HPDE6-E6E7 (cell line): Measurements from ENCODE around the gene MCM6.

Source experiments
- DNase-seq: peaks from one replicate; pipeline ENCODE4 v3.0.0; 2011; ENCODE audit warnings: missing footprints; ENCODE audit errors: extremely low spot score

MCM6 gene

DNA sequence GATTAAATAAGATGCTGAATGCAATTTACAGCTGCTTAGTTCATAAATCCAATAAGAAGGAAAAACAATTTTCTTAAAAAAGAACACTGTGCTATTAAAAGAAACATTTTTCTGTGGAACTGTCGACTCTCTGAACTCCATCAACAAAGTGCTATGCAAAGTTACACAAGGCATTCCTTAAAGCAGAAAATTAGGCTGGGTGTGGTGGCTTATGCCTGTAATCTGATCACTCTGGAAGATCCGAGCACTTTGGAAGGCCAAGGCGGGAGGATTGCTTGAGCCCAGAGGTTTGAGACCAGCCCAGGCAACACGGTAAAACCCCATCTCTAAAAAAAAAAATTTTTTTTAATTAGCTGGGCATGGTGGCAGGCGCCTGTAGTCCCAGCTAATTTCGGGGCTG, 13.0 kb downstream of the MCM6 start:
- no peak for DNase-seq

DNA sequence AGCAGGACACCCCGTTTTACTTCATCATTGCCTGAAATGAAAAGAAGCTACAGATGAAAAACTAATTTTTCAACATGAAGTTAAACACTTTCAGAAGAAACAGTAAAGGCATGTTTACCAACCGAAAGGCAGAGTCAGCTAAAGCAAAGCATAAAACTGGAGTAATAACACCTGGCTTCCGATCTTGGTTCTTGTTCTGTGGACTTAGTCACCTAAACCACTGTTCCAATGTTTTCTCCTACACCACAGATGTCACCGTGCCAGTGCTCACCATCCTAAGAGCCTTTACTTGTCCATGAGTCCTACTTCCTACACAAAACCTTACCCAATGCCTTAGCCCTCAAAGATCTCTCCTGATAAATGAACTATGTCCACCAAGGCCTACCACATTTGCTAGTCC, 13.5 kb downstream of the MCM6 start:
- DNase-seq, result no peak

DNA sequence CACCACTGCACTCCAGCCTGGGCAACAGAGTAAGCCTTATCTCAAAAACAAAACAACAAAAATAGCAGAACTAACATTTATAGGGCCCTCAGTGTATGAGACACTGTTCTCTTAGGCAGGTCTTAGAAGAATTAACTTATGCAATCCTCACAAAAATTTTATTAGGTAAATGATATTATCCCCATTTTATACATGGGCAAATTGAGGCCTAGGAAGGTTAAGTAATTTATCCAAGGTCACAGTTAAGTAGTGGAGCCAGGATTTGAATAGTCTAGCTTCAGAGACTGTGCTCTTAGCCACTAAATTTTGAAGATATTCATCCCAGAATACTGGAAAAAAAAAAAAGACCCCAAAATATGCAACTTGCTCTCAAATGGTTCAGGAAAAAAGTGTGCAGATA, 22.8 kb downstream of the MCM6 start:
- DNase-seq, result no peak

DNA sequence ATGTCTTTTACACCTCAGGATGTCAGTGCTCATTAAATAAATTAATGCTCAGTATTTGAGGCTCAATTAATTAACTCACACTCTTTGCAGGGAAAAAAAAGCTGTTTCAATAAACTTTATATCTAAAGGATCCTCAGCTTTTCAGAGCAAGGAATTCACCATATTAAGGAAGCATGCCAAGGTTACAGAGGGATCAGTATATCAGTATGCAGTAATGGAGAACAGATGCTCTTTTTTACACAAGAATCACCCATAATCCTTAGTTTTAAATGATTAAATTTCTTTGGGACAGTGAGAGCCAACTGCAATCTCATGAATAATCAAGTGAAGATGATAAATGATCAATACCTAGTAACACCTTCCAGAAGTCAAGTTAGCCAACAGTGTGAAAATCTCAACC, 24.4 kb downstream of the MCM6 start:
- no peak for DNase-seq

DNA sequence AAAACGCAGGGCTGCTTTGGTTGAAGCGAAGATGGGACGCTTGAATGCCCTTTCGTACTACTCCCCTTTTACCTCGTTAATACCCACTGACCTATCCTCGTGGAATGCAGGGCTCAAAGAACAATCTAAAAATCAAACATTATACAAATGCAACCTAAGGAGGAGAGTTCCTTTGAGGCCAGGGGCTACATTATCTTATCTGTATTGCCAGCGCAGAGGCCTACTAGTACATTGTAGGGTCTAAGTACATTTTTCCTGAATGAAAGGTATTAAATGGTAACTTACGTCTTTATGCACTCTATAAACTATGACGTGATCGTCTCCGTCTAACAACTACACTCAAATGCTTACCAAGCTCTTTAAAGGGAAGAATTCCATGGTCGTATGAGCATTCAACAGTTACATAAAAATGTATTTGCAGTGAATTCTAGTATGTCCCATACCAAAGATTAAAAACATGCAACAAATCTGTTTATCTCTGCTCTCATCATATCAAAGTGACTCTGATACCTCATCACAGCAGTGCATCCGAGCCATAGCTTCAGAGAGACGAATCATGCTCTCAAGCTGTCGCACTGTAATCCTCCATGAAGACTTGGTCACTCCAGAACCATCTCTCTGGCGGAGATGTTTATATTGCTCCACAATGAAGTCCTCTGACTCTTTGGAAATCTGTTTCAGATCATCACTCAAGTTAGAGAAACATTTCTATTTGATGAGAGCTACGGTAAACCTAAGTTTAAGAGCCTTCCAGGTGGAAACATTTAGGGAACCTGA, 25.2 kb downstream of the MCM6 start:
- DNase-seq, result no peak

DNA sequence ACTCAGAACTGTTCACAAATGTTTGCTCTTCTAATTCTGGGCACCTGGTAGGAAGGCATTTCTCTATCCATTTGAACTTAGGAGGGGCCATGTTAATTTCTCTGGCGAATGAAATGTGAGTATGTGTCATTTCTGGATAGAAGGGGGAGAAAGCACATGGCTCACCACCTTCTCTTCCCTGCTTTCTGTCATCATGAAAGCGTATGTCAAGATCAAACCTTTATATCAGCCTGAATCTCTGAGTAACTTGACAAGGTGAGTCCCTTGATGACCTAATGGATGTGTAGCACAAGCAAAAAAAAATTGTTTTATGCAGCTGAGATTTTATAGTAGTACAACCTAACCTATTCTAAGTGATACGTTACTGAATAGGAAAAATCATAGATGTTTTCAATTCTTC, 27.2 kb downstream of the MCM6 start:
- DNase-seq, result no peak

DNA sequence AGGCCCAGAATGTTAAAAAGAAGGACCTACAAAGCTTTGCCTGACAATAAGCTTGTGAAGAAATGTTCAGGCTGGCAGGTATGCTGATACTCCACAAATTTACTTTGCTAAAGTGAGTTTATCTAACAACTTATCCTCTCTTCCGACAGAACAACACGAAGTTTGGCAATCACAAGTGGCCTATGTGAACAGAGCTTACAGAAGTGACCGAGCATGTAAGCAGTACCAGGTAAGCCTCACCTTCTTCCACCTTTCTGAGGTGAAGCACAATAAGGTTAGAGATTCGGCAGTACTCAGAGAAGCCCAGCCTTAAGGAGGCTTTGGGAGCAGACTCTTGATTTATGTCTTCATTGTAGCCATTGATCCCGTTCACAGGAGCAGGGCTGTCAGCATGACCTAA, 30.2 kb downstream of the MCM6 start:
- no peak for DNase-seq

DNA sequence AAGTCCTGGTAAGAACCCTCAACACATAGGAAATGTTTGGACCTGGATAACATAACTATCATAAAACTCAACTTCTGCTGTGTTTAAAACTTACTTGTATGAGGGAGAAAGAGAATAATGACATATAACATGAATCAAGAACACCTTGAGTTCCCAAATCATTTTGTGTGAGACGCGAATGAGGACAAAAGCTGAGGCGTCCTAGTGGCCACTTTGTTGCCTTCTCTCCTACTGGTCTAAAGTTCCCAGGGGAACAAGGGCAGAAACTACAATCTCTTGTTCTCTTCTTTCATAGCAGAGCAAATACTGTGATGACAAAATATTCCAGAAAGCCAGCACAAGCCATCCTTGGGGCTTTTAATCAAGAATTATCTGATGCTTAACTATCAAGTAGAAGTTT, 31.0 kb downstream of the MCM6 start:
- DNase-seq, result no peak

DNA sequence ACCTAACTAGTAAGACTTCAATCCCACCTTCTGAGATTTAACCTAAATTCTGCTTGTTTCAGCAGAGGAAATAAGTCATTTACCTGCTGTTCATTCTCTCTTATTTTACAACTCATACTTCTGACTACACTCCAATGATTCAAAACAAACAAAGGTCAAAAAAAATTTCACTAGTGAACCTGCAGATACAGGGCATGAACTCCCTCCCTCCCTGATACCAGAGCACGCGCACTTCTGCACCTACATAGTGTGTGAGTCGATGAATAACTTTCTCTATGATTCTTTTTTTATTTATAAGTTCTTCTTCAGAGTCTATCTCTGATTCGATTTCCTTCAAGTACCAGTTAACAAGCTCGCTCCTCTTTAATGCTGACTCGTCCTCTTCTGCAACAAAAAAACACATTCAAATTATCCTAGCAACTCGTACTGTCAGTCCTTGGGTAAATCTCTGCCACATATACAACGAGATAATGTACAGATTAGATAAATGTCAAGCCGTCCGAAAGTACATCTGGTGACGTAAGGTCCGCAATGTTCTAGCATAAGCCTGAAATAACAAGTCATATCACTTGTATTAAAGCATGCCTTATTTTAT, 31.8 kb downstream of the MCM6 start:
- DNase-seq, result no peak

DNA sequence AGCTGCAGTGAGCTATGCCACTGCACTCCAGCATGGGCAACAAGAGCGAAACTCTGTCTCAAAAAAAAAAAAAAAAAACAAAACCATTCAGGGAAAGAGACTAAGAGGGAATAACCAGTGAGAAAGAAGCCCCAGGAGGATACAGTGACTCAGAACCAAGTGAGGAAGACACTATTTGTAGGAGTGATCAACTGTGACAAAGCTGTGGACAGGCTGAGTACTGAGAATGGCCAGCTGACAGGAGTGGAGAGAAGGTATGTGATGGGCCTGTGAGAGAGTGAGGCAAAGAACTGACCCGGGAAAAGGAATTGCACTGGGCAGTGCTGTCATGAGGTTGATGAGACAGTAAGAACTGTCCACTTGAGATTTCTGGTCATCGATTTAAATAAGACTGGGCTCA, 32.6 kb downstream of the MCM6 start:
- DNase-seq, result no peak

DNA sequence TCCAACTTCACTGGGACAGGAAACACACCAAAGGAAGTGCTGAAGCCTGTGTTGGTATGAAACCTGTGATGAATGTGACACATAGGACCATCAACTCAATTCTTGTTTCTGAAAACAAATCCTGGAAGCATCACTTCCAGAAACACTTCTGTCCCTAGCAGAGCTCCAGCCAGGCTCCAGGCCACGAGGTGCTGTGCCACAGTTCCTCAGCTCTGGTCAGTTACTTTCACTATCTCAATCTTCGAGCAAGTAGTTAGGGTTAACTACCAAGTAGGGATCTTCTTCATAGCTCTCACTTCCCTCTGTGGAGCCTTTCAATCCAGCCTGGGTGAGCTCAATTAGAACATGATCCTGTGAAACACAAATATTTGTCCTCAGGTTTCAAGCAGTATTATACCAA, 35.6 kb downstream of the MCM6 start:
- DNase-seq, result no peak

DNA sequence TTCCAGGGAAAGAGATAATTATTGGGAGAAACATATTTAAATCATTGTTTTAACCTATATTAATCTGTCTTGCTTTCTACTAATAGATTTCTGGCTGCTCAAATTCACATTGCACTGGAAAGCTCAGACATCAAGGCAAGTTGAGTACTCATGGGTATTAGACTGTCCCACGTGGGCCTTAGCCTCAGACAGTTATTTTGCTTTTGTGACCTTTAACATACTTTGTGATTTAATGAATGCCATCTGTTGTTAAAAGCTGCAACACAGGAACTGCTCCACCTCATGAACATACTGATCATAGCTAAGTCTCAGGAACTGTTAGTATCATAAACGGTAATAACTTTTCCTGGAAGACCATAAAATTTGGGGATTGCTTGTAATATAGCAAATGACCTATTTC, 36.5 kb downstream of the MCM6 start:
- DNase-seq, result no peak

DNA sequence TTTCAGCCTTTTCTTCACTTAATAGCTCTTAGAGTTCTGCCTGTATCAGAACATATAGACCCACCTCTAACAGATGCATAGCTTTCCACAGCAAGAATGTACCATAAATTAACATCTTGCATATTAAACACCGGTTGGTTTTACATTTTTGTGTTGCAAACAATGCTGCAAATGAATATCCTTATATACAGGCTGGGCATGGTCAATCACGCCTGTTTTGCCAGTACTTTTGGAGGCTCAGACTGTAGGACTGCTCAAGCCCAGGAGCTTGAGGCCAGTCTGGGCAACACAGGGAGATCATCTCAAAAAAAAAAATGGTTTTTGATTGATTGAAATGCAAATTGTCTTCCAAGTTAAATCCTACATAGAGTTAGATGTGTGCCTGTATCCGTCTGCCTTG, 37.7 kb downstream of the MCM6 start:
- no peak for DNase-seq

DNA sequence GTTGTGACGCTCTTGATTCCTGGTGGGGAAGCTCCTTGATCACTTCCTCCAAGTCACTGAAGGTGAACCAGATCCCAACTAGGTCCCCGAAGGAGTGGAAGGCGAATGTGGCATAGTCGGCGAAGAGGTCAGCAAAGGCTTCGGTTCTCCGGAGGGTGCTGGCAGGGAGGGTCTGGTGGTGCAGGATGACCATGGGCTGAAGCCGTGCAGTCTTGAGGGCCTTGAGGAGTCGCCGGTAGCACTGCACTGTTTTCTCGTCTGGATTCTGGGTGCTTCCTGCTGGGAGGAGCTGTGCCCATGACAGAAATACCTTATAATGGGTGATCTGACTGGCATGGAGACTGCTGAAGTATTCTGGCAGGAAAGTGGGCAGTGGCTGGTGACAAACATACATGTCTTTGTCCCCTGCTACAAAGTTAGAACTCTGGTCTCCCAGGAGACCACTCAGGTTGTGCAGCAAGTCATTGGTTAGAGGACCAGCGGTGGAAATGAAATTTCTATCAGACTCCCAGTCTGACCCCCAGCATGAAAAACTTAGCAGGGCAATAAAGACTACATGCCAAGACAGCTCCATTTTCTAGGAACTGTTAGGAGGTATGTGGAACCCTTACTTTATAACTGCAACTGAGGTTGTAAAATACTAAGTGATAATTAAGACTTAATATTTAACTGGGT, 39.5 kb downstream of the MCM6 start, which contains the start of gene LCT:
Gene LCT, minus strand, starts transcription at position 589 of the 675 bp plus-strand sequence. Its CDS starts 15 bp downstream, at position 574.
- DNase-seq, result no peak

DNA sequence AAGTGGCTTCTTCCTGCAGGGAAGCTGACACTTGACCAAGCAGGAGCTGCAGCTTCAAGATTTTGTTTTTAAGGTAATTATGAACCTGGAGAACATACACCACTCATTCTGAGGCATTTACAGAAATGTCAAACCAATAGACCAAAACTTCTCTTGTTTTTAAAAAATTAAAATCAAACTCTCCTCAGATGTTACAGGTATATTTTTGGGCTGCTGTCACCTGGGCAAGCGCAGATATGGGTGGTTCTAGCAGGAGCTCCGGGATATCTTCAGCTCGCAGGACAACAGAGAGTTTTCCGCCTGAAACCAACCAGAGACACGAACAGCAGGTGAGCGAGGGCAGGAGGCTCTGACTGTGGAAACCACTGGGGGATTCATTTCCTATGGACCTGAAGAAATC, 43.4 kb downstream of the MCM6 start:
- no peak for DNase-seq

DNA sequence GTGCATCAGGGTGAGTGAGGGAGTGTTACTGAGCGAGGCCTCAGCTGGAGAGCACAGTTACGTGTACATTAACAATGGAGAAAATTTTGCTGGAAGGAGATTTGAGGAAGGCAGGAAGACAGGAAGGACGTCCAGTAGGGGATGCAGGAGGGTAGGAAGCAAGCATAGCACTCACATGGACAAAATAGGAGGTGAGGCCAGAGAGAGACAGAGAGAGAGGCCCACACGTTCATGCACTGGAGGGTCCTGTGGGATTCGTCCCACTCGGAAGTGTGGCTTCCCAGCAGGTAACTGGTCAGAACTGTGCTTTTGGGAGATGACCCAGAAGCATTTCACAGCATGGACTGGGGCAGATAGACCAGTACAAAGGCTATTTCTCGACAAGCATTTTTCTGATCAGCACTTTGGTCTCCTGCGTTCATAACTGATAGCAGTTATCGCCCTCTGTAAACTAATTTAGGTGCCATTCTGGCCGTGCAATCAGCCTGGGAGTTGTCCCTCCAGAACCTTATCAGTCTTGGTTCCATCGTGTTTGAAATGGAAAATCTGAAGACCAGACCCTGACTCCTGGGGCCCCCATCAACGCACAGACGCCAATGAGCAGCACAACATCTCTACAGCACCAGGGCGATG, 44.9 kb downstream of the MCM6 start:
- DNase-seq, result no peak

DNA sequence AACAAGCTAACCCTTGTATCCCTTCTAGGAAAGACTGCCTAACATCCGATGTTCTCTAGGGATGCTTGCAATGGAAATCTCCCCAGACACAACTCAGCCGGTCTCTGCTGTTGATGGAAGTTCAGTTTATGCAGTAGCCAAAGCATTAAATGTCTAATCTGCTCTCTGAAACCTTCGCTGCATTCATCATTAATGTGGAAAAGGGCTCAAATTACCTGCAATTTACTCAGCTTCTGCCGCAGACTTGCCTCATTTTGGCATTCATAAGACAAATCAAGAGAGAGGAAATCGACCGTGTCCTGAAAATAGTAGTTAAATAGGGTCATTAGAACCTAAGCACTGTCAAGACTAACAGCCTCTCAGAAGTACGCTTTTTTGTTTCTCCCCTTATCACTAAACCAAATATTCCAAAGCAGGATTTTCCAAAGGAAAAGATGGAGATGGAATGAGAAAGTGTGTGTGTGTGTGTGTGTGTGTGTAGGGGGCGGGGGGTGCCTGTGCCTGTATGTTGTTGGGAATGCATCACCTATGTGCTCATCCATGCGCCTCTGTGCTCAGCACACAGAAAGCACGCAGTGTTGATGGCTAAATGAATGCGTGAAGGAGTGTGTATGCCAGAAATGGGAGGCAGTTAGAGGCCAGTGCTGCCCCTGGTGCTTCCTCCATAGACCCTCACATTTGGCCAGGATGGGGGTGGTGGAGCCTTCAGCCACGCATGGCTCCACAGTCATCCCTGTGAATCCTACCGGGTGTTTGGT, 46.7 kb downstream of the MCM6 start:
- DNase-seq, result no peak

DNA sequence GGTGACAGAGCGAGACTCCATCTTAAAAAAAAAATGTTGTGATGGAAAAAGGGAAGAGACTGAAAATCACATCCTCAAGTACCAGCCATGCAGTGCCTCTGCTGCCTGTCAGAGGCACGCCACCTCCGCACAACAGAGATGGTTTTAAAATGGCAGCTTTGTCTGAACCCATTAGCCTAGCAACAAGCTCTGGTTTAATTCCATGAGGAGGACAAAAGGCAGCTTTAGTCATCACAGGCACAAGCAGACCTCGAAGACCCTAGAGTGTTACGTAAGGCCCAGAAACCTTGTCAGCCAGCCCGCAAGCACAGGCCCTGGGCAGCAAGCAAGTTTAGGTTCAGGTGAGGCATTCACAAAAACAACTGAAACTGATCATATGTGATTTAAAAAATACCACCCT, 49.7 kb downstream of the MCM6 start:
- no peak for DNase-seq

DNA sequence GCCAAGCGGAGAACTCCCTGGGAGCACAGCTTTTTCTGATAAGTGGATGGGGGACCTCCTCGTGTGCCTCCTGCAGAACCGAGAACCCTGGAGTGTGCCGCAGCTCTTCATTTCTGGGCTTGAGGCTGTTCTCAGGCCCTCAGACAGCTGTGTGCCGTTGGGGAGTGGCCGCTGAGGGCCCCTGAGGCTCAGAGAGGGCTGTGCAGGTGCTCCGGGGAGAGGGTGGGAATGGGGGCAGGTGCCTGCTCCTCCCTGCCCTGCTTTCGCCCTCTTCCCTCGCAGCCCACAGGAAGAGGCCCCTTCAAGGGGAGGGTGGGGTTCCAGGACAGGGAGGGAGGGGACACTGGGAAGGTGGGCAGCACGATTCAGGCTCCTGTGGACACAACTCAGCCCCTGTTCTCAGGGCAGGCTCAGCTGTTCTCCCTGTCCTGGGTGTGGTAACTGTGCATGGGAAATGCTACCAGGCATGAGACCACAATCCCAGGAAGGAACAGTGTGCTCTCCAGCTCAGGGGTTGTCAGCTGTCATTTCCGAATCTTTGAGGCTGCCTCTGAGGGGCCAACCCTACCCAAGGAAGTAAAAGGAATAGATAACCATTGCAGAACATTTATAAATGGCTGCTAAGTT, 50.6 kb downstream of the MCM6 start:
- DNase-seq, result no peak

DNA sequence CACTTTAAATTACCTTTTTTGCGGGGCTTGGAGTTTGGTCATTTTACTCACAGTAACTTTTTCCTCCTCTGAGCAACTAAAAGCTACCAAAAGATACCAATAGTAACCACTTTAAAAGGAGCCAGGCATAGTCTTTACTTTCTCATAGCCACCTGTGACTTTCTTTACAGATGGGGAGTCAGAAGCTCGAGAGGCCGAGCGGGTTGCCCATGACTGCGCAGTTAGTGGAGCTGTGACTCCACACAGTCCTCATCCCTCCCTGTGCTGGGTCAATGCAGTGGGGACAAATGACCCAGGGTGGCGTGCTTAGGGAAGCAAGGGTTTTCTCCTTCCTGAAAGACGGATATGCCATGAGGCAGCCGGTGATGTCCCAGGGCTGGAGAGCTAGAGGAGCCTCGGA, 51.1 kb downstream of the MCM6 start:
- no peak for DNase-seq

DNA sequence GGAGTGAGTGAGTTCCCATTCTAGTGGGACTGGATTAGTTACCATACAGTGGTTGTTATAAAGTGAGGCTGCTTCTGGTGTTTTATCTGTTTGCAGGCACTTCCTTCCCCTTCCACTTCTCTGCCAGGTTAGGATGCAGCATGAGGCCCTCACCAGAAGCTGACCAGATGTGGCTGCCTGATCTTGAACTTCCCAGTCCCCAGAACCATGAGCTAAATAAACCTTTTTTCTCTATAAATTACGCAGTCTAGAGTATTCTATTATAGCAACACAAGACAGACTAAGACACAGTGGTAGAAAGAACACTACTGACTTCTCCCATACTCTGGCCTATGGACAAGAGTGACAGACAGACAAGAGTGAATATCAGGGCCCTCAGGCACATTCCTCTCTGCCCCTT, 53.4 kb downstream of the MCM6 start:
- no peak for DNase-seq
